Measurements from ENCODE around the gene METRN.
A peak's percentile ranks its signal among the peaks of the same experiment; 100 is the strongest.

The METRN gene

DNA sequence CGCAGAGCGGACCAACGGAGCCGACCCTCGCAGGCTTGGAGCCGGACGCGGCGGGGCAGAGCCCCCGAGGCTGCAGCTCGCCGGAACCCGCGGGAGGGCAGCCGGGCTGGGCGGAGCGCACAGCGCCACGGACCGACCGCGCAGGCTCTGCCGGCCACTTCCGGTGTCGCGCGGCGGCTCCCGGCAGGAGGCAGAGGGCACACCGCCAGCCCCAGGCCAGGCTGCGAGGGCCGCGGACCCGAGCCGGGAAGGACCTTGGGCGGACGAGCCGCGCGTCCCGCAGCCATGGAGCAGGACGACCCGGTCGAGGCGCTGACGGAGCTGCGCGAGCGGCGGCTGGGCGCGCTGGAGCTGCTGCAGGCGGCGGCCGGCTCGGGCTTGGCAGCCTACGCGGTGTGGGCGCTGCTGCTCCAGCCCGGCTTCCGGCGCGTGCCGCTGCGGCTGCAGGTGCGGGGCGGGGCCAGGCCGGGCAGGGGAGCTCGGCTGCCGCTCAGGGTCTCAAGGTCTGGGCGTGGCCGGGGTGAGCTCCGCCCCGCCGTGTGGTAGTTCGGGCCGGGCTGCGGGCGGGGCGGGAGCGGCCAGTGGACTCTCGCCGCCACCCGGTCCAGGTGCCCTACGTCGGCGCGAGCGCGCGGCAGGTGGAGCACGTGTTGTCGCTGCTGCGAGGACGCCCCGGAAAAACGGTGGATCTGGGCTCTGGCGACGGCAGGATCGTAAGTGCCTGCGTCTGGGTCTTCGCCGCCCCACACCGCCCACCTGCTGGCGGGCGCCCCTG is 6.3 kb downstream of the METRN start, which contains the start of gene ANTKMT:
Gene ANTKMT, plus strand, starts transcription at position 157 of the 775 bp plus-strand sequence. Its CDS starts 129 bp downstream, at position 286.
- peak; percentile 4 for TF ChIP-seq CTCF (IDR thresholded peaks at IDR 0.05; ENCODE audit: extremely low read depth, insufficient read depth, missing control alignments)
- in situ Hi-C loops (cut with MboI; ENCODE audit: low pct_unique_long_range_greater_than_20kb, low sequenced_read_pairs, unreplicated experiment) = no loop called here
- peak; percentile 98 for DNase-seq (ENCODE audit: low spot score)

DNA sequence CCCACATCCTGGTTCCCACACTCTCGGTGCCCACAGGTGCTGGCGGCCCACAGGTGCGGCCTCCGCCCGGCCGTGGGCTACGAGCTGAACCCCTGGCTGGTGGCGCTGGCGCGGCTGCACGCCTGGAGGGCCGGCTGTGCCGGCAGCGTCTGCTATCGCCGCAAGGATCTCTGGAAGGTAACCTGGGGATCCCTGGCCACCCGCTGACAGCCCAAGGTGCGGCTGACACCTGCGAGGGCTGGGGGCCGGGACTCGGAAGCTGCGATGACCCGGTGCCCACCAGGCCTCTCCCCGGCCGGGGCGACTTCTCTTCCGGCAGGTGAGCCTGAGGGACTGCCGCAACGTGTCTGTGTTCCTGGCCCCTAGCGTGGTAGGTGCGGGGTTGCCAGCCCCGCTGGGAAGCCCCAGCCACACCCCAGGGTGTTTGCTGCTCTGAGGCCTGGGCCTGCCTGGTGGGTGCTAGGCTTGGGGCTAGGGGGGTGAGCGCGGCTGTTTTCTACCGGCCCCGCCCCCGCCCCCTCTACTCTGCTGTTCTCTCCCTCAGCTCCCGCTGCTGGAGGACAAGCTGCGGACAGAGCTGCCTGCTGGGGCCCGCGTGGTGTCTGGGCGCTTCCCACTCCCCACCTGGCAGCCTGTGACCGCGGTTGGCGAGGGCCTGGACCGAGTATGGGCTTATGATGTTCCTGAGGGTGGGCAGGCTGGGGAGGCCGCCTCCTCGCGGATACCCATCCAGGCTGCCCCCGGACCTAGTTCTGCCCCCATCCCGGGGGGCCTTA is 7.0 kb downstream of the METRN start:
- DNase-seq (ENCODE audit: low spot score) = no peak
- in situ Hi-C loops (cut with MboI; ENCODE audit: low pct_unique_long_range_greater_than_20kb, low sequenced_read_pairs, unreplicated experiment) = no loop called here
- no peak for TF ChIP-seq CTCF (IDR thresholded peaks at IDR 0.05; ENCODE audit: extremely low read depth, insufficient read depth, missing control alignments)

GRCh38 chr16:722835-723633 is 8.1 kb downstream of the METRN start:
- DNase-seq (ENCODE audit: low spot score) = no peak
- in situ Hi-C loops (cut with MboI; ENCODE audit: low pct_unique_long_range_greater_than_20kb, low sequenced_read_pairs, unreplicated experiment) = no loop called here
- TF ChIP-seq CTCF (IDR thresholded peaks at IDR 0.05; ENCODE audit: extremely low read depth, insufficient read depth, missing control alignments) = no peak

- TF ChIP-seq CTCF (IDR thresholded peaks at IDR 0.05; ENCODE audit: extremely low read depth, insufficient read depth, missing control alignments) = no peak
- in situ Hi-C loops (cut with MboI; ENCODE audit: low pct_unique_long_range_greater_than_20kb, low sequenced_read_pairs, unreplicated experiment) = no loop called here
- DNase-seq (ENCODE audit: low spot score) = no peak
These were observed 8.8 kb downstream of the METRN start for GRCh38 chr16:723695-724094.

DNA sequence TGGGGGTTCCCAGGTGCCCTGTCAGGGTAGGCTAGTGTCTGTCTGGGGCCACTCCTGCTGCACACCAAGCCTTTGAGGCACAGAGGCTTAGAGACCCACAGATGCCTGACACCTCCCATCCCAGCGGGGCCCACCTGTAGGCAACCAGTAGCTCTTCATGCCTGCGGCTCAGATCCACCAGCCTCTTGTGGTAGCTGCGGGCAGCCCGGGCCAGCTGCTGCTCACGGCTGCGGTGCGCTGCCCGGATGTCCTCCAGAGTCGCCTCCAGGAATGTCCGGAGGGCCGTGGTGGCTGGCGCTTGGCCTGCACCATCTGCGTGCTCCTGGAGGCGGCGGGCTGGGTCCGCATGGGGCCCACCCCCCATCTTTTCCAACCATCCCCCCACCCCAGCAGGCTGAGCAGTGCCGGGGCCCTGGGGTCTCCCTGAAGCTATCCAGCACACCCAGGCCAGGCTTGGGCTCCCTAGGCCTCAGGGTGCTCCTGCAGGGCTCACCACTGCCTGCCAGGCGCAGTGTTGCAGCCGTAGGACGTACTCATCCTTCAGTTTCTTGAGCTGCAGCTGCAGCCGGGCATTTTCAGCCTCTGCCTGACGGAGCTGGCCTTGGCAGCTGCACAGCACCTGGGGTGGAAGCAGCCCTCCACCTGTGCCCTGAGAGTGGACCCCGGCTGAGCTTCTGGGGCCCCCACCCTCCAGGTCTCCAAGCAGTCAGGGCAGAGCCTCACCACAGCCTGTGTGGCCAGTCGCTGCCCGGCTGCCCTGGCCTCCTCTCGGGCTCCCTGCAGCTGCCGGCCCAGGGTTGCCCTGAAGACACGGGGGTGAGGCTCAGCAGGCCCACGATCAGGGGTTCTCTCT is 9.5 kb downstream of the METRN start:
- in situ Hi-C loops (cut with MboI; ENCODE audit: low pct_unique_long_range_greater_than_20kb, low sequenced_read_pairs, unreplicated experiment) = no loop called here
- TF ChIP-seq CTCF (IDR thresholded peaks at IDR 0.05; ENCODE audit: extremely low read depth, insufficient read depth, missing control alignments) = no peak
- DNase-seq (ENCODE audit: low spot score) = no peak
